GM12878 (cell line): Measurements from ENCODE around the gene LASP1. TPM values are rescaled to one million over a fixed set of nuclear protein-coding genes. Genes with fewer than 3 reads are reported as not detected.

ENCODE experiments used
- ATAC-seq: fragments of 200-7000 bp; cut with Tn5 transposase; 3 replicates; pipeline ENCODE4 v1.9.1; 2020; ENCODE audit warnings: mild to moderate bottlenecking, moderate library complexity
- BruUV-seq: library from RNA; stranded (reverse); fragments of 400-500 nt; replicated peaks from 2 replicates; lab custom pipeline; 2021; lab: Mats Ljungman, UMichigan
- CTCF ChIA-PET: fragments of 300-600 bp; sonication (Branson Sonifier 250); formaldehyde crosslinking; extraction: SDS; loops from one replicate; lab custom pipeline; 2021; ENCODE audit warnings: inconsistent platforms; lab: Yijun Ruan, JAX
- POLR2A ChIA-PET: fragments of 350-600 bp; formaldehyde crosslinking; extraction: SDS; loops from one replicate; lab custom pipeline; 2021; ENCODE audit warnings: inconsistent platforms; lab: Charles Lee
- RAD21 ChIA-PET: fragments of 300-600 bp; sonication (Branson Sonifier 250); formaldehyde crosslinking; loops from one replicate; lab custom pipeline; 2023; ENCODE audit warnings: antibody characterized with exemption; ENCODE audit not compliant: unreplicated experiment; lab: Charles Lee
- SMC1A ChIA-PET: fragments of 300-600 bp; sonication (Branson Sonifier 250); formaldehyde crosslinking; loops from one replicate; lab custom pipeline; 2023; ENCODE audit not compliant: unreplicated experiment, uncharacterized antibody; lab: Charles Lee
- DNase-seq: peaks from one replicate; pipeline ENCODE4 v3.0.0-alpha.2; 2011; ENCODE audit warnings: low read depth, low spot score
- FAIRE-seq: peaks from 3 replicates; lab custom pipeline; 2011; peaks lifted over from hg19 to GRCh38; lab: Jason Lieb, UNC
- H2AFZ ChIP-seq: 2 replicates; pipeline ENCODE4 v1.6.0; 2011; ENCODE audit warnings: low read depth, low read length, control low read depth; ENCODE audit not compliant: control insufficient read depth
- H3K27ac ChIP-seq: 2 replicates; pipeline ENCODE4 v1.5.1; 2011; ENCODE audit warnings: control low read depth; ENCODE audit not compliant: control insufficient read depth, insufficient read depth
- H3K27me3 ChIP-seq, 2 experiments: replicated peaks in 1 of 2; 2 replicates each; pipeline versions ENCODE4 v1.6.0 to v1.6.1; 2011; ENCODE audit warnings: low read length in 1 of 2; ENCODE audit not compliant: control insufficient read depth in 2 of 2, insufficient read depth in 2 of 2
- H3K36me3 ChIP-seq, 2 experiments: 2 replicates each; pipeline ENCODE4 v1.5.1; 2011; ENCODE audit warnings: low read length in 1 of 2; ENCODE audit not compliant: control insufficient read depth in 2 of 2, insufficient read depth in 2 of 2
- H3K4me1 ChIP-seq: 2 replicates; pipeline ENCODE4 v1.6.1; 2011; ENCODE audit warnings: mild to moderate bottlenecking, low read length, moderate library complexity, mixed read lengths; ENCODE audit not compliant: control insufficient read depth, insufficient read depth
- H3K4me2 ChIP-seq: 2 replicates; pipeline ENCODE4 v1.6.0; 2011; ENCODE audit warnings: control low read depth; ENCODE audit not compliant: control insufficient read depth, insufficient read depth
- H3K4me3 ChIP-seq: fragments of 200-600 bp; sonication (generic); 2 replicates; pipeline ENCODE4 v1.5.1; 2016
- H3K79me2 ChIP-seq: 2 replicates; pipeline ENCODE4 v1.6.0; 2011; ENCODE audit warnings: low read length; ENCODE audit not compliant: control insufficient read depth, insufficient read depth
- H3K9ac ChIP-seq: 2 replicates; pipeline ENCODE4 v1.8.0; 2011; ENCODE audit warnings: low read length, control low read depth, mixed read lengths; ENCODE audit not compliant: control insufficient read depth, insufficient read depth
- H3K9me3 ChIP-seq: replicated peaks from 3 replicates; pipeline ENCODE4 v1.5.1; 2011; ENCODE audit warnings: mild to moderate bottlenecking, low read length; ENCODE audit not compliant: control insufficient read depth, insufficient read depth
- H4K20me1 ChIP-seq: 2 replicates; pipeline ENCODE4 v1.6.0; 2011; ENCODE audit not compliant: control insufficient read depth, insufficient read depth
- JUND ChIP-seq: IDR thresholded peaks from 2 replicates; pipeline ENCODE4 v1.6.1; 2012; ENCODE audit warnings: low read depth, mild to moderate bottlenecking, low read length, improper control_type of control experiment, moderate library complexity
- TARDBP ChIP-seq: IDR thresholded peaks from 2 replicates; pipeline ENCODE4 v1.6.1; 2016; ENCODE audit warnings: borderline replicate concordance
- WGBS: methylation state at CpG from one replicate; pipeline ENCODE4 v1.1.6; 2016; ENCODE audit warnings: low lambda C conversion rate; ENCODE audit not compliant: insufficient replicate concordance, insufficient coverage; ENCODE audit errors: missing lambda C conversion rate; 5-methylcytosine and 5-hydroxymethylcytosine counted together
- in situ Hi-C: fragments of 300-500 bp; cut with MboI; formaldehyde crosslinking; loops from 9 replicates; pipeline ENCODE4 v1.14.3; 2018; ENCODE audit warnings: mixed read lengths
- intact Hi-C: fragments of 100-400 bp; cut with micrococcal nuclease; formaldehyde crosslinking; loops from one replicate; pipeline ENCODE4 v1.14.2; 2022; ENCODE audit not compliant: unreplicated experiment
- polyA plus RNA-seq, 11 experiments: library from polyadenylated mRNA; depleted of rRNA in 4 of 11; unstranded in 6 of 11; stranded (reverse) in 5 of 11; fragments of >200 nt; fragmentation: Nextera tagmentation in 4 of 11; fragmentation: Illumina TruSeq in 1 of 11; extraction: Ambion mirVana in 4 of 11; extraction: Trizol in 1 of 11; gene quantifications; 1 replicate in 1 of 11; 2 replicates in 10 of 11; pipeline versions ENCODE4 v1.2.1 to v1.2.3, GENCODE V29; 2011 to 2016; ENCODE audit warnings: inconsistent platforms in 2 of 11, missing spikeins in 2 of 11, low read depth in 1 of 11
- total RNA-seq, 4 experiments: library from RNA; depleted of rRNA in 3 of 4; stranded (reverse); fragments of >200 nt in 3 of 4; fragmentation: Illumina TruSeq in 1 of 4; extraction: Trizol in 1 of 4; gene quantifications; 2 replicates each; pipeline versions ENCODE4 v1.2.1 to v1.2.3, GENCODE V29; 2013 to 2021
- TF ChIP-seq, protein P1 (sequence below): fragments of 450-650 bp; IDR thresholded peaks from 2 replicates; pipeline ENCODE4 v1.6.1; 2017; ENCODE audit warnings: mild to moderate bottlenecking, moderate library complexity

LASP1 gene
- total and polyA plus RNA-seq, 10 of the 15 experiments (the other 5 are each of a cell fraction or from before 2014, with no cell fraction given), result 21.0 to 114 (median 59.3) TPM

- in situ Hi-C loops (no loop called here), intact Hi-C loops (no loop called here)
- Histone ChIP-seq H3K4me2 (no peak overlapping the region), H3K79me2 (no peaks in the 10 kb centered on the region), H3K27ac (no peak overlapping the region), H3K27me3 (no peaks in the 10 kb centered on the region), H3K36me3 (peaks cover 12 to 31% of the 10 kb centered on the region in 2 experiments), H3K9ac (no peak overlapping the region), H3K4me3 (no peak overlapping the region), H3K4me1 (no peaks in the 10 kb centered on the region), H2AFZ (no peak overlapping the region), H3K9me3 (no peaks in the 10 kb centered on the region), H4K20me1 (no peaks in the 10 kb centered on the region; the same call in 1 of the 2 replicates)
- no peak for FAIRE-seq
- POLR2A ChIA-PET, result interaction anchor here (0.5 kb wide), 1 partner anchor 227 kb away, joined by 5 read pairs; no protein-coding TSS in a partner anchor
- no peak for ATAC-seq
- RAD21 ChIA-PET, result no interaction called here
- SMC1A ChIA-PET, result interaction anchor here (1.3 kb wide), 1 partner anchor 13 kb away, joined by 3 read pairs; no protein-coding TSS in a partner anchor
- 96% methylated on average over 5 of the region's 5 CpGs for WGBS
- CTCF ChIA-PET, result interaction anchor here (2.4 kb wide), 1 partner anchor 47 kb away, joined by 6 read pairs; no protein-coding TSS in a partner anchor
- no peak for DNase-seq
- TF ChIP-seq JUND (no peak), TARDBP (no peak)
- TF ChIP-seq, protein P1, sequence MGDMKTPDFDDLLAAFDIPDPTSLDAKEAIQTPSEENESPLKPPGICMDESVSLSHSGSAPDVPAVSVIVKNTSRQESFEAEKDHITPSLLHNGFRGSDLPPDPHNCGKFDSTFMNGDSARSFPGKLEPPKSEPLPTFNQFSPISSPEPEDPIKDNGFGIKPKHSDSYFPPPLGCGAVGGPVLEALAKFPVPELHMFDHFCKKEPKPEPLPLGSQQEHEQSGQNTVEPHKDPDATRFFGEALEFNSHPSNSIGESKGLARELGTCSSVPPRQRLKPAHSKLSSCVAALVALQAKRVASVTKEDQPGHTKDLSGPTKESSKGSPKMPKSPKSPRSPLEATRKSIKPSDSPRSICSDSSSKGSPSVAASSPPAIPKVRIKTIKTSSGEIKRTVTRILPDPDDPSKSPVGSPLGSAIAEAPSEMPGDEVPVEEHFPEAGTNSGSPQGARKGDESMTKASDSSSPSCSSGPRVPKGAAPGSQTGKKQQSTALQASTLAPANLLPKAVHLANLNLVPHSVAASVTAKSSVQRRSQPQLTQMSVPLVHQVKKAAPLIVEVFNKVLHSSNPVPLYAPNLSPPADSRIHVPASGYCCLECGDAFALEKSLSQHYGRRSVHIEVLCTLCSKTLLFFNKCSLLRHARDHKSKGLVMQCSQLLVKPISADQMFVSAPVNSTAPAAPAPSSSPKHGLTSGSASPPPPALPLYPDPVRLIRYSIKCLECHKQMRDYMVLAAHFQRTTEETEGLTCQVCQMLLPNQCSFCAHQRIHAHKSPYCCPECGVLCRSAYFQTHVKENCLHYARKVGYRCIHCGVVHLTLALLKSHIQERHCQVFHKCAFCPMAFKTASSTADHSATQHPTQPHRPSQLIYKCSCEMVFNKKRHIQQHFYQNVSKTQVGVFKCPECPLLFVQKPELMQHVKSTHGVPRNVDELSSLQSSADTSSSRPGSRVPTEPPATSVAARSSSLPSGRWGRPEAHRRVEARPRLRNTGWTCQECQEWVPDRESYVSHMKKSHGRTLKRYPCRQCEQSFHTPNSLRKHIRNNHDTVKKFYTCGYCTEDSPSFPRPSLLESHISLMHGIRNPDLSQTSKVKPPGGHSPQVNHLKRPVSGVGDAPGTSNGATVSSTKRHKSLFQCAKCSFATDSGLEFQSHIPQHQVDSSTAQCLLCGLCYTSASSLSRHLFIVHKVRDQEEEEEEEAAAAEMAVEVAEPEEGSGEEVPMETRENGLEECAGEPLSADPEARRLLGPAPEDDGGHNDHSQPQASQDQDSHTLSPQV, result no peak
- BruUV-seq, result no TSS peak
Observed at GRCh38 chr17:38918916-38919315, 49.1 kb downstream of the LASP1 start.
